ENCODE measurements around the gene FFAR2. TPM values are rescaled to one million over a fixed set of nuclear protein-coding genes. Genes with fewer than 3 reads are reported as not detected.

FFAR2 gene
- polyA plus RNA-seq, 2 of the 4 experiments (the other 2 are of a cell fraction), result 0.30 TPM; not detected in 1

DNA sequence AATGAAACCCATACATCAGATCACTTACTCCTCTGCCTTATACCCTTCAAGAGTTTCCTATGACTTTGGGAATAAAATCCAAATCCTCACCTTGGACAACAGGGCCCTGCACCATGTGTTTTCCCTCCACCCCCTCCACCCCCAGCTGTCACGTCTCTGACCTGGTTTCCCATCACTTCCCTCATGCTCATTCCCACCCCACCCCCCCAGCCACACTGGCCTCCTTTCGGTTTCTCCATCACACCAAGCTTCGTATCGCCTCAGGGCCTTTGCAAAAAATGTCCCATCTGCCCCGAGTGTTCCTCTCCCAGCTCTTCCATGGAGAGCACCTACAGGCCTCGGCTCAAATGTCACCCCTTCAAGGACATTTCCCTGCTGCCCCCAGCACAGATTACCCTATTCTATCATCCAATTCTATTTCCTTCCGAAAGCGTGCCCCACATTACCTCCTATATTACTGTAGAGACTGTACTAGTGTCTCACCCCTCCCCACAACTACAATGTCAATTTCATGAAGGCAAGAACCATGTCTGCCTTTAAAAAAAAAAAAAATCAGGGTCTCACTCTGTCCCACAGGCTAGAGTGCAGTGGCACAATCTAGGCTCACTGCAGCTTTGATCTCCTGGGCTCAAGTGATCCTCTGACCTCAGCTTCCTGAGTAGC, 16.8 kb upstream of the FFAR2 start:
- 62% methylated on average over 8 of the region's 8 CpGs for WGBS (ENCODE audit: missing lambda C conversion rate)
- ATAC-seq (no peak), FAIRE-seq (no peak), DNase-seq (ENCODE audit: low read depth in 1 of 2, low spot score in 1 of 2) (no peak)
- ChIA-PET POLR2A (interaction anchor here (0.7 kb wide), 1 partner anchor 17 kb away, joined by 3 read pairs; no protein-coding TSS in a partner anchor), CTCF (interaction anchor here (0.6 to 6.9 kb wide), 8 partner anchors 8 to 214 kb away, joined by 3 to 27 read pairs (median 6); partner anchors contain the start of genes FFAR2 and FFAR3)
- Histone ChIP-seq H3K4me3 (no peak overlapping the region), H3K4me2 (no peak overlapping the region), H3K9me3 (no peaks in the 10 kb centered on the region), H3K27ac (no peak overlapping the region), H3K4me1 (peaks cover 2% of the 10 kb centered on the region; the same call in 2 of the 3 replicates)
- no peak for TF ChIP-seq MAZ (IDR thresholded peaks at IDR 0.05; ENCODE audit: borderline replicate concordance, low read depth, low read length)
- no peak for TF ChIP-seq MYC (IDR thresholded peaks at IDR 0.05; ENCODE audit: borderline replicate concordance, low read length)
- TF ChIP-seq NPAS2 (CRISPR knock-in tag; IDR thresholded peaks at IDR 0.05; ENCODE audit: borderline replicate concordance), result no peak

DNA sequence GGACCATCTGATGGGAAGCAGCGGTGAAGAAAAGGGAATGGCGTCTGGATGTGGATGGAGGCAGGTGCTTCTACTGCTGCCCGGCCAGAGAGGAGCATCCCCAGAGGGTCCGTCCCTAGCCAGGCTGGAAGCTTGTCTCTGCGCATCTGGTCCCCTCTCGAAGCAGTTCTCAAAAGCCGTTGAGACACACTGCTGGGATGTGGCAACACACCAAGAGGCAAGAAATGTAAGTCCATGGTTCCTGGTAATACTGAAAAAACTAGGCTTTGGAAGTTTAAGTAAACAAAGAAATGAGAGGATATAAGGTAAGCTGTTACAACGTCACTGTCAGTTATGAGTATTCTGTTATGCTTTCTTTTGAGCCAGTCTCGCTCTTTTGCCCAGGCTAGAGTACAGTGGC, 15.1 kb upstream of the FFAR2 start:
- TF ChIP-seq, protein P1, sequence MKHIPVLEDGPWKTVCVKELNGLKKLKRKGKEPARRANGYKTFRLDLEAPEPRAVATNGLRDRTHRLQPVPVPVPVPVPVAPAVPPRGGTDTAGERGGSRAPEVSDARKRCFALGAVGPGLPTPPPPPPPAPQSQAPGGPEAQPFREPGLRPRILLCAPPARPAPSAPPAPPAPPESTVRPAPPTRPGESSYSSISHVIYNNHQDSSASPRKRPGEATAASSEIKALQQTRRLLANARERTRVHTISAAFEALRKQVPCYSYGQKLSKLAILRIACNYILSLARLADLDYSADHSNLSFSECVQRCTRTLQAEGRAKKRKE (CRISPR knock-in tag; IDR thresholded peaks at IDR 0.05; ENCODE audit: low read depth), result no peak
- no peak for TF ChIP-seq POLR2AphosphoS2 (conservative IDR thresholded peaks at IDR 0.05; ENCODE audit: low read length)
- TF ChIP-seq KDM5A (IDR thresholded peaks at IDR 0.05), result no peak
- TF ChIP-seq CBX8 (IDR thresholded peaks at IDR 0.05), result no peak
- TF ChIP-seq, protein P2, sequence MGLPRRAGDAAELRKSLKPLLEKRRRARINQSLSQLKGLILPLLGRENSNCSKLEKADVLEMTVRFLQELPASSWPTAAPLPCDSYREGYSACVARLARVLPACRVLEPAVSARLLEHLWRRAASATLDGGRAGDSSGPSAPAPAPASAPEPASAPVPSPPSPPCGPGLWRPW (IDR thresholded peaks at IDR 0.05), result no peak
- TF ChIP-seq GATA3 (IDR thresholded peaks at IDR 0.05; ENCODE audit: borderline replicate concordance), result no peak
- no peak for TF ChIP-seq SREBF2 (IDR thresholded peaks at IDR 0.05)
- no peak for TF ChIP-seq POLR2A (IDR thresholded peaks at IDR 0.05; ENCODE audit: low read length)
- TF ChIP-seq, protein P3, sequence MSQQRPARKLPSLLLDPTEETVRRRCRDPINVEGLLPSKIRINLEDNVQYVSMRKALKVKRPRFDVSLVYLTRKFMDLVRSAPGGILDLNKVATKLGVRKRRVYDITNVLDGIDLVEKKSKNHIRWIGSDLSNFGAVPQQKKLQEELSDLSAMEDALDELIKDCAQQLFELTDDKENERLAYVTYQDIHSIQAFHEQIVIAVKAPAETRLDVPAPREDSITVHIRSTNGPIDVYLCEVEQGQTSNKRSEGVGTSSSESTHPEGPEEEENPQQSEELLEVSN (IDR thresholded peaks at IDR 0.05; ENCODE audit: borderline replicate concordance, low read depth), result no peak
- no peak for TF ChIP-seq MAZ (IDR thresholded peaks at IDR 0.05; ENCODE audit: borderline replicate concordance, low read depth, low read length)
- no peak for TF ChIP-seq TP53 (CRISPR knock-in tag; IDR thresholded peaks at IDR 0.05)
- no peak for TF ChIP-seq SMC3 (IDR thresholded peaks at IDR 0.05)
- no peak for TF ChIP-seq CHD2 (IDR thresholded peaks at IDR 0.05; ENCODE audit: low read length, partially characterized antibody)
- TF ChIP-seq ZFP36 (IDR thresholded peaks at IDR 0.05; ENCODE audit: borderline replicate concordance, partially characterized antibody), result no peak
- ChIA-PET CTCF (interaction anchor here (1.9 to 6.9 kb wide), 2 partner anchors 77 to 79 kb away, joined by 6 to 27 read pairs; no protein-coding TSS in a partner anchor), POLR2A (no interaction called here)
- WGBS (ENCODE audit: missing lambda C conversion rate), result 57% methylated on average over 9 of the region's 9 CpGs
- FAIRE-seq (no peak), ATAC-seq (no peak), DNase-seq (ENCODE audit: low read depth in 1 of 2, low spot score in 1 of 2) (no peak)
- Histone ChIP-seq H3K4me2 (no peak overlapping the region), H3K27ac (no peak overlapping the region), H3K4me3 (no peak overlapping the region), H3K4me1 (peaks cover 16% of the 10 kb centered on the region), H3K9me3 (no peaks in the 10 kb centered on the region)

DNA sequence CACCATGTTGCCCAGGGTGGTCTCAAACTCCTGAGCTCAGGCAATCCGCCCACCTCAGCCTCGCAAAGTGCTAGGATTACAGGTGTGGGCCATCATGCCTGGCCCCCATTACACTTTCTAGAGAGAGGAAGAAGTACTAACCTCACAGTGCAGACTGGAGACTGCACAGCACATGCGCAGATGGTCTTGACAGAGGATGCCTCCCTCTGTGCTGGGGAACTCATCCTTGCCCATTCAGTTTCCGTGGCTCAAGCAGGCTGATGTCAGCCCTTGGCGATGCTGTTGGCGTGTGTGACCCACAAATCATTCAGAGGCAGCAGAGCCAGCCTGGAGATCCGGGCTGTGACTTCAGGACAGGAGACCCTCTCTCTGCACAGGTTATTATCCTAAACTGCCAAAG, 14.6 kb upstream of the FFAR2 start:
- Histone ChIP-seq H3K4me1 (peaks cover 16% of the 10 kb centered on the region), H3K27ac (no peak overlapping the region), H3K4me2 (no peak overlapping the region), H3K4me3 (no peak overlapping the region), H3K9me3 (no peaks in the 10 kb centered on the region)
- no peak for DNase-seq (ENCODE audit: low read depth in 1 of 2, low spot score in 1 of 2)
- ChIA-PET POLR2A (no interaction called here), CTCF (interaction anchor here (1.9 to 6.9 kb wide), 2 partner anchors 77 to 80 kb away, joined by 6 to 27 read pairs; no protein-coding TSS in a partner anchor)
- FAIRE-seq, result no peak
- ATAC-seq, result no peak
- whole genome bisulfite sequencing (ENCODE audit: missing lambda C conversion rate), result 73% methylated on average over 7 of the region's 7 CpGs
- TF ChIP-seq, protein P2 (IDR thresholded peaks at IDR 0.05), result no peak
- TF ChIP-seq MYC (IDR thresholded peaks at IDR 0.05; ENCODE audit: borderline replicate concordance, low read length) (no peak), SMC3 (IDR thresholded peaks at IDR 0.05) (no peak), RFX5 (IDR thresholded peaks at IDR 0.05) (no peak), CBX8 (IDR thresholded peaks at IDR 0.05) (no peak), RCOR1 (IDR thresholded peaks at IDR 0.05; ENCODE audit: low read depth, low read length) (no peak), MAZ (IDR thresholded peaks at IDR 0.05; ENCODE audit: borderline replicate concordance, low read depth, low read length) (no peak), HDAC2 (IDR thresholded peaks at IDR 0.05) (no peak), SREBF2 (IDR thresholded peaks at IDR 0.05) (no peak), ZC3H11A (IDR thresholded peaks at IDR 0.05) (no peak), NPAS2 (CRISPR knock-in tag; IDR thresholded peaks at IDR 0.05; ENCODE audit: borderline replicate concordance) (no peak), RARB (CRISPR knock-in tag; IDR thresholded peaks at IDR 0.05) (no peak), JUN (IDR thresholded peaks at IDR 0.05) (no peak), TFCP2L1 (CRISPR knock-in tag; IDR thresholded peaks at IDR 0.05) (no peak)
- TF ChIP-seq, protein P3 (IDR thresholded peaks at IDR 0.05; ENCODE audit: borderline replicate concordance, low read depth), result no peak

Measured in A549 (cell line).